Skeletal muscle satellite cell (primary cell): ENCODE data around the gene YPEL3.
A peak's percentile ranks its signal among the peaks of the same experiment; 100 is the strongest.

Source experiments
- H3K27me3 ChIP-seq: 2 replicates; pipeline ENCODE4 v1.7.0; 2013; ENCODE audit warnings: low read length; ENCODE audit not compliant: control insufficient read depth, insufficient read depth
- H3K36me3 ChIP-seq: 2 replicates; pipeline ENCODE4 v1.7.0; 2013; ENCODE audit warnings: mild to moderate bottlenecking, control low read depth, low read length; ENCODE audit not compliant: insufficient read depth
- H3K4me1 ChIP-seq: 2 replicates; pipeline ENCODE4 v1.7.0; 2013; ENCODE audit warnings: low read length; ENCODE audit not compliant: control insufficient read depth, insufficient read depth
- H3K4me2 ChIP-seq: 2 replicates; pipeline ENCODE4 v1.7.0; 2013; ENCODE audit warnings: mild to moderate bottlenecking, low read length
- H3K4me3 ChIP-seq: 2 replicates; pipeline ENCODE4 v1.7.0; 2013; ENCODE audit warnings: low read length
- H3K9ac ChIP-seq: 2 replicates; pipeline ENCODE4 v1.7.0; 2013; ENCODE audit warnings: mild to moderate bottlenecking, low read depth, low read length, moderate library complexity
- H3K9me3 ChIP-seq: replicated peaks from 2 replicates; pipeline ENCODE4 v1.7.0; 2013; ENCODE audit warnings: mild to moderate bottlenecking, control low read depth, low read length

YPEL3 gene

GRCh38 chr16:30075503-30076275, 20.3 kb downstream of the YPEL3 start, which contains the start of gene PPP4C:
PPP4C (plus strand) TSS chr16:30075994; CDS start chr16:30076378, 384 bp downstream.
- peak within 1 kb of the TSS; percentile 97 for H3K4me3 ChIP-seq
- H3K27me3 ChIP-seq: no peaks in the 10 kb centered on the region
- peaks cover 54% of the 10 kb centered on the region for H3K36me3 ChIP-seq

GRCh38 chr16:30070490-30070889, 25.5 kb downstream of the YPEL3 start:
- no peaks in the 10 kb centered on the region for H3K9me3 ChIP-seq
- H3K4me1 ChIP-seq: peaks cover 42% of the 10 kb centered on the region
- peak overlapping the region; percentile 29 for H3K4me3 ChIP-seq
- H3K4me2 ChIP-seq: peak overlapping the region; percentile 60
- peak overlapping the region; percentile 14 for H3K9ac ChIP-seq
- H3K36me3 ChIP-seq: peaks cover 71% of the 10 kb centered on the region
- no peaks in the 10 kb centered on the region for H3K27me3 ChIP-seq

More at GRCh38 chr16:30075503-30076275, 20.3 kb downstream of the YPEL3 start, which contains the start of gene PPP4C:
- no peaks in the 10 kb centered on the region for H3K9me3 ChIP-seq
- H3K4me1 ChIP-seq: peaks cover 28% of the 10 kb centered on the region
- H3K9ac ChIP-seq: peak within 1 kb of the TSS; percentile 93
- H3K4me2 ChIP-seq: peak within 1 kb of the TSS; percentile 94

- Histone ChIP-seq H3K4me3 (peak overlapping the region; percentile 29), H3K4me1 (peaks cover 35% of the 10 kb centered on the region), H3K36me3 (peaks cover 71% of the 10 kb centered on the region), H3K9ac (no peak overlapping the region), H3K4me2 (peak overlapping the region; percentile 60), H3K27me3 (no peaks in the 10 kb centered on the region), H3K9me3 (no peaks in the 10 kb centered on the region)
Observed at GRCh38 chr16:30069611-30070462, 26.2 kb downstream of the YPEL3 start.

DNA sequence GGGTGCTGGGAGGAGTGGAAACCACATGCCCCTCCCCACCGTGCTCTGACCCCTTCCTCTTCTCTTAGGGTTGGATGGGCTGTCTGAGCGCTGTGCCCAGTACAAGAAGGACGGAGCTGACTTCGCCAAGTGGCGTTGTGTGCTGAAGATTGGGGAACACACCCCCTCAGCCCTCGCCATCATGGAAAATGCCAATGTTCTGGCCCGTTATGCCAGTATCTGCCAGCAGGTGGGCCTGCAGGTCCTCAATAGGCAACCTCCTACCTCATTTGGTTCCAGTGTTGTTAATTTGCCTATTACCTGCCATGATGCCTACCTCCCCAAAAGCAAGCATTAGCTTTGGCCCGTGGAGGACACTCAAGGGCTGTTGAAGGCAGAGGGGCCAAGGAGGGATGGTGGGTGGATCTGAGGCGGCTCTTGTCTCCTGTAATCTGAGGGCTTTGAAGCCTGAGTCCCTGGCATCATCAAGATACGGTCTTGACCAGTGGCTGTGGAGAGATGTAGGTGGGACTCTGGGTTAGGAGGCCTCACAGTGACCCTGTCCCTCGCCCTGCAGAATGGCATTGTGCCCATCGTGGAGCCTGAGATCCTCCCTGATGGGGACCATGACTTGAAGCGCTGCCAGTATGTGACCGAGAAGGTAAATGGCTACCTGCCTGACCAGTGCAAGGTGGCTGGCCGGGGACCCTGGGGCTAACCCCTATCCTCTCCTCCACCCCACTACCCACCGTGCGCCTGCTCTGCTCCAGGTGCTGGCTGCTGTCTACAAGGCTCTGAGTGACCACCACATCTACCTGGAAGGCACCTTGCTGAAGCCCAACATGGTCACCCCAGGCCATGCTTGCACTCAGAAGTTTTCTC, 27.0 kb downstream of the YPEL3 start:
- Histone ChIP-seq H3K4me1 (peaks cover 40% of the 10 kb centered on the region), H3K4me3 (peak overlapping the region; percentile 29), H3K9me3 (no peaks in the 10 kb centered on the region), H3K4me2 (peak overlapping the region; percentile 60), H3K27me3 (no peaks in the 10 kb centered on the region), H3K9ac (peak overlapping the region; percentile 26), H3K36me3 (peaks cover 71% of the 10 kb centered on the region)

DNA sequence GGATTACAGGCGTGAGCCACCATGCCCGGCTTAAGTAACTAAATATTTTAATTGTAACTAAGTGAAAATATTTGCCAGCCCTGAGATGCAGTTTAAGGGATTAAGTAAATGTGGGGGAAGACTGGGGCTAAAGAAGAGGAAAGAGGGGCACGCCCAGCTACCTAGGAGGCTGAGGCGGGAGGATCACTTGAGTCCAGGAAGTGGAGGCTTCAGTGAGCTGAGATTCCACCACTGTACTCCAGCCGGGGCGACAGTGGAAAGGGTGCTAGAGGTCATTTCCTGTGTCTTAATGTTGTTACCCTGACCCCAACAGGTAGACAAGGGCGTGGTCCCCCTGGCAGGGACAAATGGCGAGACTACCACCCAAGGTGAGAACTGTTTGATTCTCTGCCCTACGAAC, 27.7 kb downstream of the YPEL3 start:
- H3K9ac ChIP-seq: peak overlapping the region; percentile 26
- H3K4me3 ChIP-seq: peak overlapping the region; percentile 12
- peaks cover 47% of the 10 kb centered on the region for H3K4me1 ChIP-seq
- H3K36me3 ChIP-seq: peaks cover 68% of the 10 kb centered on the region
- peak overlapping the region; percentile 60 for H3K4me2 ChIP-seq
- H3K27me3 ChIP-seq: no peaks in the 10 kb centered on the region
- no peaks in the 10 kb centered on the region for H3K9me3 ChIP-seq

DNA sequence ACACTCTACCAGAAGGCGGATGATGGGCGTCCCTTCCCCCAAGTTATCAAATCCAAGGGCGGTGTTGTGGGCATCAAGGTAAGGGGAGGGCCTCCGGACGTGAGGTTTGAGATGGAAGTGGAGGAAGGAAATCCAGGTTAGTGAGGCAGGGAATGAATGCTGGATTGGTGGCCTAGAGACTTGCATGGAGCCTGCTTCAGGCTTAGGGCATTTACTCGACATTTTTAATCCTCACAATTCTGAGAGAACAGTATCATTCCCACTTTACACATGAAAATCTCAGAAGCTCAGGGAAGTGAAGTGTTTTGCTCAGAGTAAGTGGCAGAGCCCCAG, 28.5 kb downstream of the YPEL3 start:
- H3K4me1 ChIP-seq: peaks cover 50% of the 10 kb centered on the region
- H3K4me3 ChIP-seq: peak overlapping the region; percentile 93
- no peaks in the 10 kb centered on the region for H3K27me3 ChIP-seq
- peak overlapping the region; percentile 99 for H3K4me2 ChIP-seq
- H3K36me3 ChIP-seq: peaks cover 67% of the 10 kb centered on the region
- peak overlapping the region; percentile 94 for H3K9ac ChIP-seq
- H3K9me3 ChIP-seq: no peaks in the 10 kb centered on the region

GRCh38 chr16:30066761-30067583, 29.0 kb downstream of the YPEL3 start:
- peak overlapping the region; percentile 99 for H3K4me2 ChIP-seq
- H3K4me3 ChIP-seq: peak overlapping the region; percentile 93
- peaks cover 62% of the 10 kb centered on the region for H3K36me3 ChIP-seq
- peak overlapping the region; percentile 94 for H3K9ac ChIP-seq
- no peaks in the 10 kb centered on the region for H3K9me3 ChIP-seq
- H3K4me1 ChIP-seq: peaks cover 50% of the 10 kb centered on the region
- no peaks in the 10 kb centered on the region for H3K27me3 ChIP-seq

DNA sequence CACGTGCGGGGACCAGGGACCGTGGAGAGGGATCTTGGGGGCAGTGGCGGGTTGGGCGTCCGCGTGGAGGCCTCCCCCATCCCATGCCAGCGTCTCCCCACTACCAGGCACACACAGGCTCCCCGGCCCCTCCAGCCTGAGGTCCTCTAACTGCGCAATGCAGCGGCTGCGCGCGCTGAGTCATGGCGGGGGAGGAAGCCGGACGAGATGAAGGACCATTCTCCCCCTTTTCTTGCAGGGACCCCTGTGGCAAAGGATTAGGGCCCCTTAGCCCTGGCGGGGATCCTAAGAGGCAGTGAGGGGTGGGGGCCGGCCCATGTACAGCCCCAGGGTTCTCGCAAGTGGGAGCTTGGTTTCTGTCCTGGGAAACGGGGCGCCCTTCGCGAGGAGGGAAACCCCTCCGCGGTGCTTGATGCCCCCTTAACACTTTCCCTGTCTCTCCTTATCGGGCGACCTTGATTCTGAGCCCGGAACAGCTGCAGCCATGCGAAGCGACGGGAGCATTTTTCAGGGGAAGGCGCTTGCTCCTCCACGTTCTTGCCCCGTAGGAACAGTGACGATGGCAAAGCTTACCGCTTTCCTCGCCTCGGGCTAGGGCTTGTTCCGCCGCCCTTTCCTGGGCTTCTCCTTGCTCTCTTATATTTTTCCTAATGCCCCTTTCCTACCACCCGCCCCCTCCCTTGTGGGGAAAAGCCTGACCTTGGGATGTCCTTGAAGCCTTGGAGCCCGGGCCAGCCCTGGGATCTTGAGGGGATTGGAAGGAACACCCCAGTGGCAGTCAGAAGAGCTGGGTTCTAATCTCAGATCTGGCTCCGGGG, 29.9 kb downstream of the YPEL3 start:
- no peaks in the 10 kb centered on the region for H3K9me3 ChIP-seq
- peak overlapping the region; percentile 99 for H3K4me2 ChIP-seq
- peak overlapping the region; percentile 93 for H3K4me3 ChIP-seq
- peaks cover 50% of the 10 kb centered on the region for H3K4me1 ChIP-seq
- no peaks in the 10 kb centered on the region for H3K27me3 ChIP-seq
- peaks cover 53% of the 10 kb centered on the region for H3K36me3 ChIP-seq
- H3K9ac ChIP-seq: peak overlapping the region; percentile 94

DNA sequence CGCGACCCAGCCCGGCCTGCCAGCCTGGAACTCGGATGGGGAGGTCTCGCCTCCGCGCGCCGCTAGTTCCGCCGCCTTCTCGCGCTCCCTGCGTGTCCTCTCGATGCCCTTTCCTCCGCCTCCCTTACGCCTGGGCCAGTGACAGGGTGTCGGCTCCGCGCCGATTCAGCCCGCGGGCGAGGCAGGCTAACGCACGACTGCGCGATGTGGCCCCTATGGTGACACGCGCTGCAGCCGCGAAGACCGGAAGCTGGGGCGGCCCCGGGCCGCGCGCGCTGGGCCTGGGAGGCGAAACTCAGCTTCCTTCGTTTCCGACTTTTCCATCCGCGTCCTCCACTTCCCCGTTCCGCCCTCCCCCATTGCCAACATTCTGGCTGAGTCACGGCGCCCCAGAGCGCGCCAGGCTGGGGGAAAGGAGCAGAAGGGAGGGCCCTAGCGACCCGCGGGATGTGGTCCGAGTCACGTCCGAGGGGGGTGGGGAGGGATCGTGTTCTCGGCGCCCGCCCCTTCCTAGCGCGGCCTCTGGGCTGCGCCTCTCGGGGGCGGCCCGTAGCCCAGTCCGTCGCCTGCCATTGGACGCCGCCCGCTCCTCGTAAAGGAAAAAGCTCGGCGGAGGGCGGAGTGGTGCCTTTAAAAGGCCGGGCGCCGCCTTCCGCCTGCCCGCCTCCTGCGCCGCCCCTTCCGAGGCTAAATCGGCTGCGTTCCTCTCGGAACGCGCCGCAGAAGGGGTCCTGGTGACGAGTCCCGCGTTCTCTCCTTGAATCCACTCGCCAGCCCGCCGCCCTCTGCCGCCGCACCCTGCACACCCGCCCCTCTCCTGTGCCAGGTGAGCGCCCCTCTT, 30.7 kb downstream of the YPEL3 start, which contains the start of gene ALDOA:
TSS of gene ALDOA (plus strand) at position 659 of the 841 bp plus-strand sequence. CDS start 1,138 bp downstream, outside the sequence.
- Histone ChIP-seq H3K4me3 (peak within 1 kb of the TSS; percentile 93), H3K4me1 (peaks cover 48% of the 10 kb centered on the region)

More for the DNA sequence above, 30.7 kb downstream of the YPEL3 start, which contains the start of gene ALDOA:
- Histone ChIP-seq H3K4me2 (peak within 1 kb of the TSS; percentile 99), H3K9ac (peak within 1 kb of the TSS; percentile 94), H3K9me3 (no peaks in the 10 kb centered on the region), H3K27me3 (no peaks in the 10 kb centered on the region), H3K36me3 (peaks cover 45% of the 10 kb centered on the region)
